Inflammatory macrophage (primary cell): ENCODE measurements around the gene GSTK1.

ENCODE experiments used
- DNase-seq, 2 donors: peaks; one replicate each; pipeline ENCODE4 v3.0.0-alpha.2; 2020 to 2022

GSTK1 gene

GRCh38 chr7:143300959-143301935, 38.0 kb downstream of the GSTK1 start:
- DNase-seq: peak; percentile 77 to 79

- DNase-seq: no peak
Measured at GRCh38 chr7:143303733-143304132, 40.5 kb downstream of the GSTK1 start.

- DNase-seq: no peak
Measured at GRCh38 chr7:143304938-143305337, 41.7 kb downstream of the GSTK1 start.

- DNase-seq: peak; percentile 78
Measured at GRCh38 chr7:143305423-143306070, 42.3 kb downstream of the GSTK1 start.

GRCh38 chr7:143308632-143309031, 45.4 kb downstream of the GSTK1 start:
- DNase-seq: no peak

GRCh38 chr7:143314127-143314526, 50.9 kb downstream of the GSTK1 start:
- peak; percentile 44 to 59 for DNase-seq

- no peak for DNase-seq
Measured at GRCh38 chr7:143315776-143316175, 52.5 kb downstream of the GSTK1 start, which contains the start of gene CLCN1. Gene CLCN1, plus strand, starts transcription at chr7:143316111. Its CDS starts 102 bp downstream, at chr7:143316213.

GRCh38 chr7:143316492-143316891, 53.3 kb downstream of the GSTK1 start:
- peak; percentile 40 to 68 for DNase-seq

- peak; percentile 64 to 88 for DNase-seq
Measured at GRCh38 chr7:143318661-143319060, 55.4 kb downstream of the GSTK1 start.
